Glutamatergic neuron (in vitro differentiated cells): ENCODE measurements around the gene PAPPA. TPM values are rescaled to one million over a fixed set of nuclear protein-coding genes. Genes with fewer than 3 reads are reported as not detected.

Source experiments
- DNase-seq: peaks from one replicate; pipeline ENCODE4 v3.0.0; 2022
- H3K27ac Mint-ChIP-seq: one replicate; pipeline ENCODE4 v1.8.0; 2020; ENCODE audit warnings: mild to moderate bottlenecking, mixed read lengths, inconsistent platforms; ENCODE audit not compliant: unreplicated experiment
- H3K27me3 Mint-ChIP-seq: one replicate; pipeline ENCODE4 v1.8.0; 2020; ENCODE audit warnings: mild to moderate bottlenecking, moderate library complexity, mixed read lengths, inconsistent platforms; ENCODE audit not compliant: unreplicated experiment
- H3K36me3 Mint-ChIP-seq: one replicate; pipeline ENCODE4 v1.8.0; 2020; ENCODE audit warnings: mild to moderate bottlenecking, mixed read lengths, inconsistent platforms; ENCODE audit not compliant: unreplicated experiment
- H3K4me1 Mint-ChIP-seq: one replicate; pipeline ENCODE4 v1.8.0; 2020; ENCODE audit warnings: mild to moderate bottlenecking, low read depth, mixed read lengths, inconsistent platforms; ENCODE audit not compliant: unreplicated experiment
- H3K4me3 Mint-ChIP-seq: one replicate; pipeline ENCODE4 v1.8.0; 2020; ENCODE audit warnings: mild to moderate bottlenecking, mixed read lengths, inconsistent platforms; ENCODE audit not compliant: unreplicated experiment
- H3K9me3 Mint-ChIP-seq: one replicate; pipeline ENCODE4 v1.8.0; 2020; ENCODE audit warnings: mild to moderate bottlenecking, moderate library complexity, mixed read lengths, inconsistent platforms; ENCODE audit not compliant: unreplicated experiment
- CTCF ChIP-seq: fragments of 200-600 bp; sonication (generic); IDR thresholded peaks from one replicate; pipeline ENCODE4 v1.5.0; 2021; ENCODE audit not compliant: partially characterized antibody, unreplicated experiment
- total RNA-seq: library from RNA; stranded (reverse); fragmentation: NEBNext Ultra II Directional; extraction: Animal tissue kit (Norgen Biotek cat#: 25700); gene quantifications from one replicate; pipeline ENCODE4 v1.2.1, GENCODE V29; 2021; ENCODE audit not compliant: unreplicated experiment

Gene PAPPA
- total RNA-seq, 1 donor from 2014 or later, result 10.5 TPM

- Mint-ChIP-seq H3K36me3 (no peaks in the 10 kb centered on the region), H3K9me3 (no peaks in the 10 kb centered on the region), H3K4me3 (no peak overlapping the region), H3K27me3 (peaks cover 2% of the 10 kb centered on the region), H3K4me1 (no peaks in the 10 kb centered on the region), H3K27ac (no peak overlapping the region)
- no peak for TF ChIP-seq CTCF
- DNase-seq, result no peak
Observed at GRCh38 chr9:116238225-116238624, 84.6 kb downstream of the PAPPA start.

- Mint-ChIP-seq H3K36me3 (no peaks in the 10 kb centered on the region), H3K4me1 (no peaks in the 10 kb centered on the region), H3K27me3 (peaks cover 2% of the 10 kb centered on the region), H3K4me3 (no peak overlapping the region), H3K9me3 (no peaks in the 10 kb centered on the region), H3K27ac (no peak overlapping the region)
- DNase-seq, result no peak
- no peak for TF ChIP-seq CTCF
Observed at GRCh38 chr9:116238776-116239340, 85.3 kb downstream of the PAPPA start.

- H3K27ac Mint-ChIP-seq, result no peak overlapping the region
- H3K9me3 Mint-ChIP-seq, result no peaks in the 10 kb centered on the region
Observed at GRCh38 chr9:116243708-116244107, 90.1 kb downstream of the PAPPA start.

GRCh38 chr9:116247284-116247683 lies 93.7 kb downstream of the PAPPA start:
- Mint-ChIP-seq H3K9me3 (no peaks in the 10 kb centered on the region), H3K4me1 (no peaks in the 10 kb centered on the region), H3K27ac (no peak overlapping the region), H3K36me3 (no peaks in the 10 kb centered on the region), H3K27me3 (peaks cover 4% of the 10 kb centered on the region), H3K4me3 (no peak overlapping the region)
- DNase-seq, result no peak
- TF ChIP-seq CTCF, result no peak

More at GRCh38 chr9:116243708-116244107, 90.1 kb downstream of the PAPPA start:
- TF ChIP-seq CTCF, result no peak
- no peaks in the 10 kb centered on the region for H3K4me1 Mint-ChIP-seq
- no peaks in the 10 kb centered on the region for H3K27me3 Mint-ChIP-seq
- H3K36me3 Mint-ChIP-seq, result no peaks in the 10 kb centered on the region
- no peak for DNase-seq
- H3K4me3 Mint-ChIP-seq, result no peak overlapping the region

GRCh38 chr9:116247791-116248374 lies 94.3 kb downstream of the PAPPA start:
- no peak for TF ChIP-seq CTCF
- Mint-ChIP-seq H3K4me3 (no peak overlapping the region), H3K27ac (no peak overlapping the region), H3K27me3 (peaks cover 4% of the 10 kb centered on the region), H3K4me1 (no peaks in the 10 kb centered on the region), H3K36me3 (no peaks in the 10 kb centered on the region), H3K9me3 (no peaks in the 10 kb centered on the region)
- DNase-seq, result no peak
